ENCODE data around the gene SEPTIN8. TPM values are rescaled to one million over a fixed set of nuclear protein-coding genes. Genes with fewer than 3 reads are reported as not detected.
A peak's percentile ranks its signal among the peaks of the same experiment; 100 is the strongest.

The SEPTIN8 gene
- total RNA-seq, 1 donor from 2014 or later: 35.9 TPM

GRCh38 chr5:132754111-132754510 is 22.9 kb downstream of the SEPTIN8 start:
- peaks cover 40% of the 10 kb centered on the region for H3K4me1 Mint-ChIP-seq (ENCODE audit: low read depth)
- H3K4me3 Mint-ChIP-seq (ENCODE audit: low read depth): no peak overlapping the region
- H3K9me3 Mint-ChIP-seq: no peaks in the 10 kb centered on the region
- intact Hi-C loops (cut with micrococcal nuclease): loop anchor here (2.0 to 10.0 kb wide), 4 partner anchors 23 to 649 kb away; partner anchors contain the start of gene SEPTIN8
- peaks cover 12% of the 10 kb centered on the region for H3K36me3 Mint-ChIP-seq (ENCODE audit: low read depth)
- DNase-seq (ENCODE audit: low spot score): no peak
- H3K27me3 Mint-ChIP-seq (ENCODE audit: low read depth): no peaks in the 10 kb centered on the region
- no peak overlapping the region for H3K27ac Mint-ChIP-seq

GRCh38 chr5:132753135-132753987 is 23.7 kb downstream of the SEPTIN8 start:
- DNase-seq (ENCODE audit: low spot score): no peak
- H3K4me3 Mint-ChIP-seq (ENCODE audit: low read depth): no peak overlapping the region
- H3K27me3 Mint-ChIP-seq (ENCODE audit: low read depth): peaks cover 4% of the 10 kb centered on the region
- peaks cover 12% of the 10 kb centered on the region for H3K36me3 Mint-ChIP-seq (ENCODE audit: low read depth)
- H3K27ac Mint-ChIP-seq: peak overlapping the region; percentile 5
- no peaks in the 10 kb centered on the region for H3K9me3 Mint-ChIP-seq
- peaks cover 42% of the 10 kb centered on the region for H3K4me1 Mint-ChIP-seq (ENCODE audit: low read depth)
- intact Hi-C loops (cut with micrococcal nuclease): loop anchor here (5.0 to 10.0 kb wide), 3 partner anchors 91 to 649 kb away; no protein-coding TSS in a partner anchor

GRCh38 chr5:132752581-132753125 is 24.4 kb downstream of the SEPTIN8 start:
- Mint-ChIP-seq H3K36me3 (ENCODE audit: low read depth) (peaks cover 12% of the 10 kb centered on the region), H3K9me3 (no peaks in the 10 kb centered on the region), H3K27me3 (ENCODE audit: low read depth) (peaks cover 7% of the 10 kb centered on the region), H3K4me3 (ENCODE audit: low read depth) (no peak overlapping the region), H3K27ac (no peak overlapping the region), H3K4me1 (ENCODE audit: low read depth) (peaks cover 42% of the 10 kb centered on the region)
- intact Hi-C loops (cut with micrococcal nuclease): loop anchor here (5.0 to 10.0 kb wide), 3 partner anchors 90 to 648 kb away; no protein-coding TSS in a partner anchor
- DNase-seq (ENCODE audit: low spot score): no peak

GRCh38 chr5:132751971-132752580 is 25.0 kb downstream of the SEPTIN8 start:
- H3K27me3 Mint-ChIP-seq (ENCODE audit: low read depth): peaks cover 7% of the 10 kb centered on the region
- peaks cover 42% of the 10 kb centered on the region for H3K4me1 Mint-ChIP-seq (ENCODE audit: low read depth)
- intact Hi-C loops (cut with micrococcal nuclease): loop anchor here (1.0 to 10.0 kb wide), 7 partner anchors 16 to 647 kb away; no protein-coding TSS in a partner anchor
- H3K4me3 Mint-ChIP-seq (ENCODE audit: low read depth): no peak overlapping the region
- no peak for DNase-seq (ENCODE audit: low spot score)
- peak overlapping the region; percentile 64 for H3K27ac Mint-ChIP-seq
- H3K36me3 Mint-ChIP-seq (ENCODE audit: low read depth): peaks cover 12% of the 10 kb centered on the region
- H3K9me3 Mint-ChIP-seq: no peaks in the 10 kb centered on the region

GRCh38 chr5:132751444-132751843 is 25.6 kb downstream of the SEPTIN8 start:
- Mint-ChIP-seq H3K27ac (peak overlapping the region; percentile 77), H3K4me1 (ENCODE audit: low read depth) (peaks cover 42% of the 10 kb centered on the region), H3K9me3 (no peaks in the 10 kb centered on the region), H3K36me3 (ENCODE audit: low read depth) (peaks cover 12% of the 10 kb centered on the region), H3K4me3 (ENCODE audit: low read depth) (no peak overlapping the region), H3K27me3 (ENCODE audit: low read depth) (peaks cover 7% of the 10 kb centered on the region)
- DNase-seq (ENCODE audit: low spot score): no peak
- intact Hi-C loops (cut with micrococcal nuclease): loop anchor here (1.0 to 10.0 kb wide), 7 partner anchors 15 to 647 kb away; no protein-coding TSS in a partner anchor

GRCh38 chr5:132750471-132751230 is 26.4 kb downstream of the SEPTIN8 start:
- no peak for DNase-seq (ENCODE audit: low spot score)
- intact Hi-C loops (cut with micrococcal nuclease): loop anchor here (1.0 to 10.0 kb wide), 7 partner anchors 14 to 646 kb away; no protein-coding TSS in a partner anchor
- Mint-ChIP-seq H3K27me3 (ENCODE audit: low read depth) (peaks cover 12% of the 10 kb centered on the region), H3K36me3 (ENCODE audit: low read depth) (peaks cover 12% of the 10 kb centered on the region), H3K4me1 (ENCODE audit: low read depth) (peaks cover 47% of the 10 kb centered on the region), H3K9me3 (no peaks in the 10 kb centered on the region), H3K27ac (peak overlapping the region; percentile 77), H3K4me3 (ENCODE audit: low read depth) (no peak overlapping the region)

GRCh38 chr5:132749506-132749905 is 27.5 kb downstream of the SEPTIN8 start:
- DNase-seq (ENCODE audit: low spot score): no peak
- Mint-ChIP-seq H3K36me3 (ENCODE audit: low read depth) (peaks cover 12% of the 10 kb centered on the region), H3K27ac (no peak overlapping the region), H3K27me3 (ENCODE audit: low read depth) (peaks cover 20% of the 10 kb centered on the region), H3K4me3 (ENCODE audit: low read depth) (no peak overlapping the region), H3K9me3 (no peaks in the 10 kb centered on the region), H3K4me1 (ENCODE audit: low read depth) (peaks cover 37% of the 10 kb centered on the region)
- intact Hi-C loops (cut with micrococcal nuclease): no loop called here

- Mint-ChIP-seq H3K9me3 (no peaks in the 10 kb centered on the region), H3K4me3 (ENCODE audit: low read depth) (peak overlapping the region; percentile 49), H3K27ac (no peak overlapping the region), H3K36me3 (ENCODE audit: low read depth) (peaks cover 11% of the 10 kb centered on the region), H3K4me1 (ENCODE audit: low read depth) (peaks cover 35% of the 10 kb centered on the region), H3K27me3 (ENCODE audit: low read depth) (peaks cover 22% of the 10 kb centered on the region)
- no peak for DNase-seq (ENCODE audit: low spot score)
- intact Hi-C loops (cut with micrococcal nuclease): no loop called here
Measured at GRCh38 chr5:132748522-132749000, 28.5 kb downstream of the SEPTIN8 start.

GRCh38 chr5:132747616-132748440 is 29.2 kb downstream of the SEPTIN8 start:
- intact Hi-C loops (cut with micrococcal nuclease): no loop called here

GRCh38 chr5:132746954-132747615 is 30.0 kb downstream of the SEPTIN8 start, which contains the start of gene CCNI2:
CCNI2 (plus strand) TSS chr5:132747426; CDS start chr5:132747496, 70 bp downstream.
- Mint-ChIP-seq H3K36me3 (ENCODE audit: low read depth) (peaks cover 3% of the 10 kb centered on the region), H3K27ac (peak within 1 kb of the TSS; percentile 63), H3K9me3 (no peaks in the 10 kb centered on the region), H3K4me3 (ENCODE audit: low read depth) (peak within 1 kb of the TSS; percentile 72), H3K4me1 (ENCODE audit: low read depth) (peaks cover 29% of the 10 kb centered on the region), H3K27me3 (ENCODE audit: low read depth) (peaks cover 28% of the 10 kb centered on the region)
- intact Hi-C loops (cut with micrococcal nuclease): no loop called here
- peak; percentile 47 for DNase-seq (ENCODE audit: low spot score)

More at GRCh38 chr5:132747616-132748440, 29.2 kb downstream of the SEPTIN8 start:
- Mint-ChIP-seq H3K36me3 (ENCODE audit: low read depth) (peaks cover 5% of the 10 kb centered on the region), H3K27me3 (ENCODE audit: low read depth) (peaks cover 26% of the 10 kb centered on the region), H3K4me3 (ENCODE audit: low read depth) (peak overlapping the region; percentile 49), H3K9me3 (no peaks in the 10 kb centered on the region), H3K27ac (no peak overlapping the region), H3K4me1 (ENCODE audit: low read depth) (peaks cover 32% of the 10 kb centered on the region)
- peak; percentile 49 for DNase-seq (ENCODE audit: low spot score)

GRCh38 chr5:132746592-132746953 is 30.5 kb downstream of the SEPTIN8 start:
- peaks cover 28% of the 10 kb centered on the region for H3K27me3 Mint-ChIP-seq (ENCODE audit: low read depth)
- peaks cover 25% of the 10 kb centered on the region for H3K4me1 Mint-ChIP-seq (ENCODE audit: low read depth)
- H3K9me3 Mint-ChIP-seq: no peaks in the 10 kb centered on the region
- H3K36me3 Mint-ChIP-seq (ENCODE audit: low read depth): peaks cover 3% of the 10 kb centered on the region
- intact Hi-C loops (cut with micrococcal nuclease): no loop called here
- DNase-seq (ENCODE audit: low spot score): no peak
- H3K27ac Mint-ChIP-seq: peak overlapping the region; percentile 63
- H3K4me3 Mint-ChIP-seq (ENCODE audit: low read depth): peak overlapping the region; percentile 72

All from activated T-helper 2 cell treated with anti-CD3 and anti-CD28 coated beads, Interferon-gamma antibody, Interleukin-2, Interleukin-4, amounts not matched to agents 10 μg/mL and 5 μg/mL and 100 μg/mL, durations not matched to agents 14 hours and 24 hours and 36 hours (primary cell).